ENCODE results near the gene MOSPD2. TPM values are rescaled to one million over a fixed set of nuclear protein-coding genes. Genes with fewer than 3 reads are reported as not detected.

The MOSPD2 gene
- total RNA-seq (10 to 100 TPM; 22.3 to 29.7 TPM), polyA plus RNA-seq (ENCODE audit: insufficient read length in 6 of 6) (10 to 100 TPM; 16.6 to 27.1 (median 21.1) TPM)
- long read RNA-seq, donor 1, full-length matches to known transcripts, result 3 of 3 reads
- long read RNA-seq, donor 1, partial matches to known transcripts, result 0 of 3 reads
- long read RNA-seq, donor 1, other reads (novel, unspliced or antisense), result 0 of 3 reads
- long read RNA-seq, donor 2, full-length matches to known transcripts, result 2 of 2 reads
- long read RNA-seq, donor 2, partial matches to known transcripts, result 0 of 2 reads
- long read RNA-seq, donor 2, other reads (novel, unspliced or antisense), result 0 of 2 reads
- long read RNA-seq, donor 3, full-length matches to known transcripts, result 1 of 1 reads
- long read RNA-seq, donor 3, partial matches to known transcripts, result 0 of 1 reads
- long read RNA-seq, donor 3, other reads (novel, unspliced or antisense), result 0 of 1 reads
- long read RNA-seq, donor 4, full-length matches to known transcripts, result 2 of 5 reads
- long read RNA-seq, donor 4, partial matches to known transcripts, result 3 of 5 reads
- long read RNA-seq, donor 4, other reads (novel, unspliced or antisense), result 0 of 5 reads
- long read RNA-seq, donor 5, full-length matches to known transcripts, result 5 of 5 reads
- long read RNA-seq, donor 5, partial matches to known transcripts, result 0 of 5 reads
- long read RNA-seq, donor 5, other reads (novel, unspliced or antisense), result 0 of 5 reads
- long read RNA-seq, donor 6, full-length matches to known transcripts, result 3 of 11 reads
- long read RNA-seq, donor 6, partial matches to known transcripts, result 8 of 11 reads
- long read RNA-seq, donor 6, other reads (novel, unspliced or antisense), result 0 of 11 reads
- long read RNA-seq, donor 7, full-length matches to known transcripts, result 3 of 3 reads
- long read RNA-seq, donor 7, partial matches to known transcripts, result 0 of 3 reads
- long read RNA-seq, donor 7, other reads (novel, unspliced or antisense), result 0 of 3 reads
- long read RNA-seq, donor 8, full-length matches to known transcripts, result 1 of 1 reads
- long read RNA-seq, donor 8, partial matches to known transcripts, result 0 of 1 reads
- long read RNA-seq, donor 8, other reads (novel, unspliced or antisense), result 0 of 1 reads
- long read RNA-seq, donor 9, result 0 reads
- long read RNA-seq, donor 10, partial matches to known transcripts, result 2 of 2 reads
- long read RNA-seq, donor 10, other reads (novel, unspliced or antisense), result 0 of 2 reads
- long read RNA-seq, donor 11, full-length matches to known transcripts, result 2 of 2 reads
- long read RNA-seq, donor 11, partial matches to known transcripts, result 0 of 2 reads
- long read RNA-seq, donor 11, other reads (novel, unspliced or antisense), result 0 of 2 reads
- long read RNA-seq, donor 12, full-length matches to known transcripts, result 5 of 5 reads
- long read RNA-seq, donor 12, partial matches to known transcripts, result 0 of 5 reads
- long read RNA-seq, donor 12, other reads (novel, unspliced or antisense), result 0 of 5 reads

DNA sequence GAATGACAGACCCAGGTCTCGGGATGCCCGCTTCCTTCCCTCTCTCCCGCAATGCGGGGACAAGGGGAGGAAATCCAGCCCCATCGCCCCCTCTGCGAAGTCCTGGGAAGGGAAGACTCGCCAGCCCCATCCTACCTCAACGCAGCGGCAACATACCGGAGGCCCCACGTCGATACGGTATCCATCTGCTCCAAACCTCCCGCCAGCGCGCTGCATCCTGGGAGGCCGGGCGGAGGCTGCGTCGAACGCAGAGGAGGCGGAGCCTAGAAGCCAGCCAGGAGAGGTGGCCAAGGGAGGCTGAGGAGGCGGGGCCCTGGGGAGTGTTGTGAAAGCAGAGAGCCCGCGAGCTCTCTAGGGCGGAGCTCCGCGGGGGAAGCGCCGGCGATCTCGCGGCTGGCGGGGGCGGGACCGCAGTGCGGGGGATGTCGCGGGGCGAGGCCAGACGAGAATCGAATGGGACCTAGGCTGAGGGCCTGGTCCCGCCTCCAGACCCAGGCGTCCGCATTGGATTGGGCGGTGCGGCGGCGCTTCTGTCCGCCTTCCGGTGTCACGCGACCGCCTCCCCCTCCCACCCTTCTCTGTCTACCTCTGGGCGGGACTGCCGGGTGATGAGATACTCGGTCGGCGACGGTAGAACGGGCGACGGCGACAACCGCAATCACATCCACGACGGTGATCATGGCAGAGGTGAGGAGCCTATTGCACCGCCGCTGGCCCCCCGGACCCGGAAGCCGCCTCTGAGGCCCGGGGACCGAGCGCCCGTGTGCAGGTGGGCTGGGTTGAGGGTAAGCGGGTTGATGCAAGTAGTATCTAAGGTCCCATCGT lies at the start of gene MOSPD2, which contains the start of gene FANCB:
MOSPD2 (plus strand) TSS at position 571 of the 825 bp plus-strand sequence; CDS start at position 679, 108 bp downstream.
FANCB (minus strand) TSS at position 219 of the 825 bp plus-strand sequence. CDS start 7,559 bp downstream, outside the sequence.
- Histone ChIP-seq H3K27ac (peak within 1 kb of the TSS; percentile 67 to 88), H3K4me3 (peak within 1 kb of the TSS; percentile 44 to 62), H3K9me3 (no peaks in the 10 kb centered on the region), H3K27me3 (no peaks in the 10 kb centered on the region), H3K36me3 (no peaks in the 10 kb centered on the region), H3K4me1 (peaks cover 0 to 25% of the 10 kb centered on the region in 2 donors)
- ATAC-seq (peak; percentile 99), DNase-seq (peak; percentile 89 to 98 (median 96))
- intact Hi-C loops (cut with DNase I), result no loop called here
- no peak for TF ChIP-seq CTCF (IDR thresholded peaks at IDR 0.05)

DNA sequence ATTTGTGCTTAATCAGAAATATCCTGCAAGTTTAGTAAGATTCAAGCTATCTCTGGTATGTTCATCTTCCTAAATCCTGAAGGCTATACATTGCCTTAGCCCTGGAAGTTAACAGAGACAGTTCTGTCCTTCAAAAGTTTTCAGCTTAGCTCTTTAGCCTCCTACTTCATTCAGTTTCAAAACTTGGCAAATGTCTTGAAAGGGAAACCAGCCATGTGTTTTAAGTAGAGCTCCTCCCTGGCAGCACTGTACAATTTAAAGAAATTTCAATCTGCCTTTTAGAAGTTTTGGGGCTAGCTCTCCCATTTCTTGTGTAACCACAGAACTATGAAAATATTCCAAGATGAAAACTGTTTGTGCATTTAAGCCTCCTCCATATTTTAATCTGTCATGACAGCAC lies 47.4 kb upstream of the MOSPD2 start:
- Histone ChIP-seq H3K36me3 (no peaks in the 10 kb centered on the region), H3K4me3 (no peak overlapping the region), H3K27me3 (no peaks in the 10 kb centered on the region), H3K9me3 (no peaks in the 10 kb centered on the region), H3K27ac (no peak overlapping the region), H3K4me1 (no peaks in the 10 kb centered on the region)
- ATAC-seq, result no peak
- no peak for TF ChIP-seq CTCF (IDR thresholded peaks at IDR 0.05)
- intact Hi-C loops (cut with DNase I), result no loop called here
- DNase-seq, result peak in 1 of 4 donors; percentile 7

DNA sequence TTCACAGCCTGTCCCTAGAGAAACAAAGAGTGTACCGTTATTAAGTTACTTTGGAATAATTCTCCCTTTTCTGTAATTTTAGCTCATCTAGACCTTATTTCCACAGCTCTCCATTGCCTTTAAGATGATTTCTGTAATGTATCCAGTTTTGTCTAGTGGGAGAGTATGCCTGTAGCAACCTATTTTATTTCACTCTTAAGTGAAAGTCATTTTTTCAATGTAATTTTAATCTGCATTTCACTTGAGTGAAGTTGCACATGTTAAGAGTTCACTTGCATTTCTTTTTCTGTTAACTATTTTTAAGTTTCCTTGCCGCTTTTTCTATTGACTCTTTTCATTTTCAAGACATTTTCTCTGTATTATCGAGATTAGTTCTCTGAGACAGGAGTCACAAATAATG lies 46.9 kb upstream of the MOSPD2 start:
- no peak overlapping the region for H3K4me3 ChIP-seq
- H3K27ac ChIP-seq, result no peak overlapping the region
- H3K36me3 ChIP-seq, result no peaks in the 10 kb centered on the region
- intact Hi-C loops (cut with DNase I), result no loop called here
- no peak for TF ChIP-seq CTCF (IDR thresholded peaks at IDR 0.05)
- ATAC-seq (no peak), DNase-seq (no peak)
- no peaks in the 10 kb centered on the region for H3K4me1 ChIP-seq
- H3K9me3 ChIP-seq, result no peaks in the 10 kb centered on the region
- no peaks in the 10 kb centered on the region for H3K27me3 ChIP-seq

DNA sequence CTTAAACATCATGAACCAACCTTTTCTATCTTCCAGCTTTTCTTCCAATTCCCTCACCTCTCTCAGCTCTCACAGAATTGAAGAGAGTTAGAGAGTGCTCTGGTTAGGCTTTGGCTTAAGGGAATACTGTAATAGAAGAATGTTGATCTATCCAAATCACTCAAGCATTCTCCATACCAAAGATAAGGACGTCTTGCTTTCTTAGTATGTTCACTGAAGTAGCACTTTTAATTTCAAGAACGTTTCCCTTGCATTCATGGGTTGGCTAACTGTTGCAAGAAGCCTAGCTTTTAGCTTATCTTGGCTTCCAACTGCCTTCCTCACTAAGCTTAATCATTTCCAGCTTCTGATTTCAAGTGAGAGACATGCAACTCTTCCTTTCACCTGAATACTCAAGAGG lies 43.6 kb upstream of the MOSPD2 start:
- ATAC-seq (peak; percentile 93), DNase-seq (peak in 1 of 4 donors; percentile 3)
- intact Hi-C loops (cut with DNase I), result no loop called here
- TF ChIP-seq CTCF (IDR thresholded peaks at IDR 0.05), result no peak
- H3K4me1 ChIP-seq, result no peaks in the 10 kb centered on the region
- no peaks in the 10 kb centered on the region for H3K36me3 ChIP-seq
- no peaks in the 10 kb centered on the region for H3K9me3 ChIP-seq
- H3K27me3 ChIP-seq, result no peaks in the 10 kb centered on the region
- H3K4me3 ChIP-seq, result no peak overlapping the region
- no peak overlapping the region for H3K27ac ChIP-seq

Measured in left lung (tissue), 14 donors.